Uterus (tissue), 2 donors: Measurements from ENCODE around the gene PRKCE.

Source experiments
- POLR2A ChIP-seq, 2 donors: fragments of 450-650 bp; IDR thresholded peaks; one replicate each; pipeline ENCODE4 v1.6.1; 2016; ENCODE audit warnings: antibody characterized with exemption in 2 of 2, mild to moderate bottlenecking in 1 of 2, moderate library complexity in 1 of 2
- TF ChIP-seq, protein P1 (sequence below), 4 experiments: fragments of 200-600 bp in 2 of 4; fragments of 450-650 bp in 2 of 4; sonication (generic) in 2 of 4; IDR thresholded peaks; one replicate each; pipeline ENCODE4 v1.5.1; 2016 to 2019; ENCODE audit warnings: antibody characterized with exemption in 4 of 4, mild to moderate bottlenecking in 2 of 4, moderate library complexity in 1 of 4

DNA sequence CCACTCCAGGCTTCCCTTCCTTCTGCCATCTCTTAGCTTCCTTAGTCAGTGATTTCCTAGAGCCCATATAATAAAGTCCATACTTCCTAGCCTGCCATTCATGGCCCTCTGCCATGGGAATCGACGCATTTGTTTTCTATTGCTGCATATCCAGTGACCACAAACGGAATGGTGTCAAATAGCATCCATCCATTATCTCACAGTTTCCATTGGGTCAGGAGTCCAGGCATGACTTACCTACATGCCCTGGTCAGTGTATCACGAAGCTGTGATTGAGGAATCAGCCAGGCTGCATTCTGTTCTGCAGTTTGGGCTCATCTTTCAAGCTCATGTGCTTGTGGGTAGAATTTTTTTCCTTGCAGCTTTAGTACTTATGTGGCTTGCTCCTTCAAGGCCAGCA is 436.0 kb downstream of the PRKCE start:
- TF ChIP-seq, protein P1, sequence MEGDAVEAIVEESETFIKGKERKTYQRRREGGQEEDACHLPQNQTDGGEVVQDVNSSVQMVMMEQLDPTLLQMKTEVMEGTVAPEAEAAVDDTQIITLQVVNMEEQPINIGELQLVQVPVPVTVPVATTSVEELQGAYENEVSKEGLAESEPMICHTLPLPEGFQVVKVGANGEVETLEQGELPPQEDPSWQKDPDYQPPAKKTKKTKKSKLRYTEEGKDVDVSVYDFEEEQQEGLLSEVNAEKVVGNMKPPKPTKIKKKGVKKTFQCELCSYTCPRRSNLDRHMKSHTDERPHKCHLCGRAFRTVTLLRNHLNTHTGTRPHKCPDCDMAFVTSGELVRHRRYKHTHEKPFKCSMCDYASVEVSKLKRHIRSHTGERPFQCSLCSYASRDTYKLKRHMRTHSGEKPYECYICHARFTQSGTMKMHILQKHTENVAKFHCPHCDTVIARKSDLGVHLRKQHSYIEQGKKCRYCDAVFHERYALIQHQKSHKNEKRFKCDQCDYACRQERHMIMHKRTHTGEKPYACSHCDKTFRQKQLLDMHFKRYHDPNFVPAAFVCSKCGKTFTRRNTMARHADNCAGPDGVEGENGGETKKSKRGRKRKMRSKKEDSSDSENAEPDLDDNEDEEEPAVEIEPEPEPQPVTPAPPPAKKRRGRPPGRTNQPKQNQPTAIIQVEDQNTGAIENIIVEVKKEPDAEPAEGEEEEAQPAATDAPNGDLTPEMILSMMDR (IDR thresholded peaks at IDR 0.05): no peak
- TF ChIP-seq POLR2A (IDR thresholded peaks at IDR 0.05): no peak
